Right atrium auricular region (tissue), 2 donors: ENCODE measurements around the gene WWOX. TPM values are rescaled to one million over a fixed set of nuclear protein-coding genes. Genes with fewer than 3 reads are reported as not detected.
A peak's percentile ranks its signal among the peaks of the same experiment; 100 is the strongest.

Experiments
- DNase-seq: peaks from one replicate; pipeline ENCODE4 v3.0.0-alpha.2; 2019; ENCODE audit warnings: low spot score
- H3K27ac ChIP-seq, 2 donors: fragments of 200-600 bp; sonication (generic); 1 replicate in 1 of 2; 2 replicates in 1 of 2; pipeline ENCODE4 v1.5.1; 2016 to 2019
- H3K27me3 ChIP-seq, 2 donors: fragments of 200-600 bp; sonication (generic); one replicate each; pipeline versions ENCODE4 v1.5.1 to v1.6.0; 2017 to 2019
- H3K36me3 ChIP-seq: fragments of 200-600 bp; sonication (generic); one replicate; pipeline ENCODE4 v1.5.1; 2016
- H3K4me1 ChIP-seq, 2 donors: fragments of 200-600 bp; sonication (generic); one replicate each; pipeline versions ENCODE4 v1.5.1 to v1.6.0; 2017 to 2019
- H3K4me3 ChIP-seq, 2 donors: fragments of 200-600 bp; sonication (generic); 1 replicate in 1 of 2; 2 replicates in 1 of 2; pipeline ENCODE4 v1.5.1; 2017 to 2019; ENCODE audit warnings: mild to moderate bottlenecking in 1 of 2, moderate library complexity in 1 of 2
- H3K9me3 ChIP-seq, 2 donors: fragments of 200-600 bp; sonication (generic); one replicate each; pipeline ENCODE4 v1.5.1; 2019
- total RNA-seq, 2 donors: library from RNA; depleted of rRNA; stranded (reverse); fragments of >200 nt; gene quantifications; one replicate each; pipeline ENCODE4 v1.1.0, GENCODE V29; 2016
- TF ChIP-seq, protein P1 (sequence below), 2 donors: fragments of 200-600 bp; sonication (generic); IDR thresholded peaks; one replicate each; pipeline ENCODE4 v1.5.1; 2019; ENCODE audit warnings: antibody characterized with exemption in 2 of 2

Gene WWOX
- total RNA-seq, 2 donors from 2014 or later = 14.8 to 20.8 TPM

DNA sequence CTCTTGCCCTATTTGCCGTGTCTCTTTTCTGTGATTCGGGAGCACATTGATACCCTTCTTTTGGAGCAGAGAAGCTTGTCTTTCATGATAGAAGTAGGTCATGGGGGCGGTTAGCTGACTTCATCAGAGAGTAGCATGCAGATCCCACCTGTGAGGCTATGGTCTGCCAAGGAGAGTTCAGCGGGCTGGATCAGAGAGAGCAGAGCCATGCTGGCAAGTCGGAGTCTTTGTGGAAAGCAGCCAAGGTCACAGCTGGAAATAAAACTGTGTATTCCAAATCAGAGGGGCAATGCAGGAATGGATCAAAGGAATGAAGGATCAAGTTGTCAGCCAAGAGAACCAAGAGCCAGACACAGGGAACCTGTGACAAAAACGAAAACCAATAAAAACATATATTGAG is 595.9 kb downstream of the WWOX start:
- TF ChIP-seq, protein P1, sequence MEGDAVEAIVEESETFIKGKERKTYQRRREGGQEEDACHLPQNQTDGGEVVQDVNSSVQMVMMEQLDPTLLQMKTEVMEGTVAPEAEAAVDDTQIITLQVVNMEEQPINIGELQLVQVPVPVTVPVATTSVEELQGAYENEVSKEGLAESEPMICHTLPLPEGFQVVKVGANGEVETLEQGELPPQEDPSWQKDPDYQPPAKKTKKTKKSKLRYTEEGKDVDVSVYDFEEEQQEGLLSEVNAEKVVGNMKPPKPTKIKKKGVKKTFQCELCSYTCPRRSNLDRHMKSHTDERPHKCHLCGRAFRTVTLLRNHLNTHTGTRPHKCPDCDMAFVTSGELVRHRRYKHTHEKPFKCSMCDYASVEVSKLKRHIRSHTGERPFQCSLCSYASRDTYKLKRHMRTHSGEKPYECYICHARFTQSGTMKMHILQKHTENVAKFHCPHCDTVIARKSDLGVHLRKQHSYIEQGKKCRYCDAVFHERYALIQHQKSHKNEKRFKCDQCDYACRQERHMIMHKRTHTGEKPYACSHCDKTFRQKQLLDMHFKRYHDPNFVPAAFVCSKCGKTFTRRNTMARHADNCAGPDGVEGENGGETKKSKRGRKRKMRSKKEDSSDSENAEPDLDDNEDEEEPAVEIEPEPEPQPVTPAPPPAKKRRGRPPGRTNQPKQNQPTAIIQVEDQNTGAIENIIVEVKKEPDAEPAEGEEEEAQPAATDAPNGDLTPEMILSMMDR (IDR thresholded peaks at IDR 0.05) = no peak
- Histone ChIP-seq H3K27ac (no peak overlapping the region), H3K27me3 (no peaks in the 10 kb centered on the region), H3K9me3 (no peaks in the 10 kb centered on the region), H3K36me3 (no peaks in the 10 kb centered on the region), H3K4me1 (no peaks in the 10 kb centered on the region), H3K4me3 (no peak overlapping the region)
- DNase-seq = no peak

DNA sequence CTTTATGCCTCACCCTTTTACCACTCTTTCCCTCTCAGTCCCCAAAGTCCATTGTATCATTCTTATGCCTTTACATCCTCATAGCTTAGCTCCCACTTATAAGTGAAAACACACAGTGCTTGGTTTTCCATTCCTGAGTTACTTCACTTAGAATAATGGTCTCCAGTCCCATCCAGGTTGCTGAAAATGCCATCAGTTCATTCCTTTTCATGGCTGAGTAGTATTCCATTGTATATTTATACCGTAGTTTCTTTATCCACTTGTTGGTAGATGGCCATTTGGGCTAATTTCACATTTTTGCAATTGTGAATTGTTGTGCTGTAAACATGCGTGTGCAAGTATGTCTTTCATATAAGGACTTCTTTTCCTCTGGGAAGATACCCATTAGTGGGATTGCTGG is 597.3 kb downstream of the WWOX start:
- Histone ChIP-seq H3K27me3 (no peaks in the 10 kb centered on the region), H3K27ac (no peak overlapping the region), H3K4me3 (no peak overlapping the region), H3K36me3 (no peaks in the 10 kb centered on the region), H3K9me3 (no peaks in the 10 kb centered on the region), H3K4me1 (no peaks in the 10 kb centered on the region)
- no peak for DNase-seq
- TF ChIP-seq, protein P1 (IDR thresholded peaks at IDR 0.05) = no peak

DNA sequence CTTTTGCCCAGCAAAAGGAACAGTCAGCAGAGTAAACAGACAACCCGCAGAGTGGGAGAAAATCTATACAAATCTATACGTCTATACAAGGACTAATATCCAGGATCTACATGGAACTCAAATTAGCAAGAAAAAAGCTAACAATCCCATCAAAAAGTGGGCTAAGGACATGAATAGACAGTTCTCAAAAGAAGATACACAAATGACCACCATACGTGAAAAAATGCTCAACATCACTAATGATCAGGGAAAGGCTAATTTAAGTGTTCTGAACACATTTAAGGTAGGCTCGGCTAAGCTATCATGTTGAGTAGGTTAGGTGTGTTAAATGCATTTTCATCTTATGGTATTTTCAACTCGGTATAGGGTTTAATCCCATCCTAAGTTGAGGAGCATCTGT is 598.0 kb downstream of the WWOX start:
- H3K4me3 ChIP-seq = no peak overlapping the region
- no peaks in the 10 kb centered on the region for H3K4me1 ChIP-seq
- H3K9me3 ChIP-seq = no peaks in the 10 kb centered on the region
- no peak overlapping the region for H3K27ac ChIP-seq
- no peaks in the 10 kb centered on the region for H3K36me3 ChIP-seq
- no peak for DNase-seq
- TF ChIP-seq, protein P1 (IDR thresholded peaks at IDR 0.05) = no peak
- H3K27me3 ChIP-seq = no peaks in the 10 kb centered on the region

DNA sequence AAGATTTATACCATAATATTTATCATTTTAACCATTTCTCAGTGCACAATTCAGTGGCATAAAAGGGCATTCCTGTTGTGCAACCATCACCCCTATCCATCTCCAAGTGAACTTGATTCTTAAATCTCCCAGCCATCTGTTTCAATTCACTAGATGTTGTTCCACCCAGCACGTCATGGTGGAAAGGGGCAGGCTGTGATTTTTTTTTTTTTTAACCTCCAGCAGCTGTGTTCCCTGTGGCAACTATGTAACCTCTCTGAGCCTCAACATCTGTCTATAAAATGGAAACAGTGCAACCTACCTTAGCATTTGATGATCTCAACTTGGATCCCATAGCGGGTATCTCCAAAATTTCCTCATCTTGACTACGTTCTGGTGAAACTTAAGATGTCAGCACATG is 604.5 kb downstream of the WWOX start:
- TF ChIP-seq, protein P1 (IDR thresholded peaks at IDR 0.05) = no peak

DNA sequence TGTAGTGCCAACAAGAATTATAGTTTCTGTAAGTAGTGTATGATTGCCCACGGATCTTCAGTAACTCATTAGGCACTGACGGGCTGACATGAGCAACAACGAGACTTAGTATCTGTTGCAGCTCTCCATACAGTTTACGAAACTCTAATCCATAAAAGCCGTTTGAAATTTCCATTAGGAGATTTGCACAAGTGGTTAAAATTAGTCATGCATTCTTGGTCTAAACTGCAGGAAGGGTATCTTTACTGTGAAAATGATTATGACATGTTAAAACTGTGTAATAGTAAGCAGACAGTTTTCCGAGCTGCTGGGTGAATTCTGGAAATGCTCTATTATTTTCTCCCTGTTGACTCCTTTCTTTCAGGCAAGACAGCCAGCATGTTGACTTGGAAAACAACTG is 605.0 kb downstream of the WWOX start:
- no peak overlapping the region for H3K27ac ChIP-seq
- H3K4me3 ChIP-seq = no peak overlapping the region
- no peak for DNase-seq
- TF ChIP-seq, protein P1 (IDR thresholded peaks at IDR 0.05) = no peak
- H3K36me3 ChIP-seq = no peaks in the 10 kb centered on the region
- no peaks in the 10 kb centered on the region for H3K4me1 ChIP-seq
- no peaks in the 10 kb centered on the region for H3K27me3 ChIP-seq
- H3K9me3 ChIP-seq = peaks cover 0 to 10% of the 10 kb centered on the region in 2 donors

More for the DNA sequence above, 604.5 kb downstream of the WWOX start:
- no peaks in the 10 kb centered on the region for H3K27me3 ChIP-seq
- H3K4me1 ChIP-seq = no peaks in the 10 kb centered on the region
- peaks cover 0 to 10% of the 10 kb centered on the region in 2 donors for H3K9me3 ChIP-seq
- no peak overlapping the region for H3K4me3 ChIP-seq
- no peak for DNase-seq
- no peak overlapping the region for H3K27ac ChIP-seq
- H3K36me3 ChIP-seq = no peaks in the 10 kb centered on the region

DNA sequence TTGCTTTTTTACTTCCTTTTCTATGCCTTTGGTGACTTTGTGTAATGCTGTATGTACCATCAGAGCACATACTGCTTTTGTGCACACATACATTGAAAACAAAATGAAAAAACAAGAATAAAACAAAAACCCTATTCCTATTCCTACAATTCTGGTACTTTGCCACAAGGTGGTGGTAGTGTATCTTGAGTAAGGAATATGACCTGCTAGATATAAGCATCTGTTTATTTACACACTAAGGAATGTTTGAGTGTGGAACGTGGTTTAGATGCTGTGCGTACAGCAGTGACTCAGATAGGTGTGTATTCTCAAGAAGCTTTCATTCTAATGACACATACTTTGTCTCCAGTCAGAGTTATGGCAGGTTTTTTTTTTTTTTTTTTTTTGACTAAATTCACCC is 606.2 kb downstream of the WWOX start:
- Histone ChIP-seq H3K27ac (no peak overlapping the region), H3K9me3 (peaks cover 0 to 10% of the 10 kb centered on the region in 2 donors), H3K4me3 (no peak overlapping the region), H3K36me3 (no peaks in the 10 kb centered on the region), H3K27me3 (no peaks in the 10 kb centered on the region), H3K4me1 (no peaks in the 10 kb centered on the region)
- no peak for DNase-seq
- TF ChIP-seq, protein P1 (IDR thresholded peaks at IDR 0.05) = peak in 1 of 2 donors; percentile 27
